Left ventricle myocardium inferior (tissue), 1 donor: ENCODE measurements around the gene LTV1. TPM values are rescaled to one million over a fixed set of nuclear protein-coding genes. Genes with fewer than 3 reads are reported as not detected.

Source experiments
- DNase-seq: peaks from one replicate; pipeline ENCODE4 v3.0.0-alpha.2; 2020
- H3K27ac ChIP-seq: fragments of 200-600 bp; replicated peaks from 2 replicates; pipeline ENCODE4 v1.8.0; 2021
- H3K27me3 ChIP-seq: fragments of 200-600 bp; 2 replicates; pipeline ENCODE4 v1.8.0; 2021; ENCODE audit warnings: low read depth
- H3K36me3 ChIP-seq: fragments of 200-600 bp; 2 replicates; pipeline ENCODE4 v1.8.0; 2021
- H3K4me1 ChIP-seq: fragments of 200-600 bp; 2 replicates; pipeline ENCODE4 v1.8.0; 2021
- H3K4me3 ChIP-seq: fragments of 200-600 bp; 2 replicates; pipeline ENCODE4 v1.8.0; 2021; ENCODE audit warnings: mild to moderate bottlenecking, moderate library complexity
- H3K9me3 ChIP-seq: fragments of 200-600 bp; replicated peaks from 2 replicates; pipeline ENCODE4 v1.8.0; 2021
- CTCF ChIP-seq: fragments of 200-600 bp; IDR thresholded peaks from 2 replicates; pipeline ENCODE4 v1.8.0; 2021; ENCODE audit warnings: antibody characterized with exemption, mild to moderate bottlenecking, borderline replicate concordance
- intact Hi-C: fragments of 100-400 bp; cut with micrococcal nuclease; formaldehyde crosslinking; loops from one replicate; pipeline ENCODE4 v1.11.0; 2022
- total RNA-seq: library from RNA; stranded (reverse); fragmentation: NEBNext Ultra II Directional; extraction: Animal tissue kit (Norgen Biotek cat#: 25700); gene quantifications from one replicate; pipeline ENCODE4 v1.2.1, GENCODE V29; 2021
- donor health status: DM: no; HTN: yes; CAD: no; lungs with severe emphysema.

LTV1 gene
- total RNA-seq, 1 donor from 2014 or later: 12.9 TPM

- DNase-seq: no peak
- H3K9me3 ChIP-seq: no peaks in the 10 kb centered on the region
- H3K4me3 ChIP-seq: no peak overlapping the region
- H3K27me3 ChIP-seq: no peaks in the 10 kb centered on the region
- peaks cover 8% of the 10 kb centered on the region for H3K4me1 ChIP-seq
- H3K36me3 ChIP-seq: peaks cover 27% of the 10 kb centered on the region
- intact Hi-C loops: no loop called here
- no peak overlapping the region for H3K27ac ChIP-seq
- TF ChIP-seq CTCF: no peak
Measured at GRCh38 chr6:143806282-143807102, 36.6 kb upstream of the LTV1 start.

- H3K4me1 ChIP-seq: peaks cover 8% of the 10 kb centered on the region
- intact Hi-C loops: no loop called here
- no peak overlapping the region for H3K27ac ChIP-seq
- H3K36me3 ChIP-seq: peaks cover 22% of the 10 kb centered on the region
- H3K4me3 ChIP-seq: no peak overlapping the region
- DNase-seq: no peak
- TF ChIP-seq CTCF: no peak
- no peaks in the 10 kb centered on the region for H3K9me3 ChIP-seq
- H3K27me3 ChIP-seq: no peaks in the 10 kb centered on the region
Measured at GRCh38 chr6:143807103-143807772, 35.9 kb upstream of the LTV1 start.

GRCh38 chr6:143810745-143811144 lies 32.4 kb upstream of the LTV1 start:
- Histone ChIP-seq H3K4me3 (no peak overlapping the region), H3K27ac (no peak overlapping the region), H3K4me1 (peaks cover 3% of the 10 kb centered on the region), H3K36me3 (peaks cover 35% of the 10 kb centered on the region), H3K9me3 (no peaks in the 10 kb centered on the region), H3K27me3 (no peaks in the 10 kb centered on the region)
- TF ChIP-seq CTCF: no peak
- DNase-seq: no peak
- intact Hi-C loops: no loop called here

GRCh38 chr6:143811501-143812157 lies 31.5 kb upstream of the LTV1 start:
- H3K36me3 ChIP-seq: peaks cover 35% of the 10 kb centered on the region
- no peak overlapping the region for H3K4me3 ChIP-seq

More at GRCh38 chr6:143811501-143812157, 31.5 kb upstream of the LTV1 start:
- intact Hi-C loops: no loop called here
- H3K4me1 ChIP-seq: peaks cover 3% of the 10 kb centered on the region
- no peaks in the 10 kb centered on the region for H3K27me3 ChIP-seq
- TF ChIP-seq CTCF: no peak
- no peak for DNase-seq
- H3K9me3 ChIP-seq: no peaks in the 10 kb centered on the region
- no peak overlapping the region for H3K27ac ChIP-seq
